GM23338 (cell line): ENCODE results near the gene FAT1. TPM values are rescaled to one million over a fixed set of nuclear protein-coding genes. Genes with fewer than 3 reads are reported as not detected.

Experiments used
- ATAC-seq: fragments of 200-7000 bp; cut with Tn5 transposase; 3 replicates; pipeline ENCODE4 v1.9.1; 2020
- DNase-seq: peaks from one replicate; pipeline ENCODE4 v3.0.0-alpha.2; 2015; ENCODE audit warnings: low spot score
- H2AFZ ChIP-seq: fragments of 200-600 bp; sonication (generic); 2 replicates; pipeline ENCODE4 v1.8.0; 2016; ENCODE audit warnings: antibody characterized with exemption, mild to moderate bottlenecking, moderate library complexity
- H3F3A ChIP-seq: fragments of 200-600 bp; sonication (generic); replicated peaks from 2 replicates; pipeline ENCODE4 v1.8.0; 2017; ENCODE audit warnings: antibody characterized with exemption, mixed run types, low read depth
- H3K27ac ChIP-seq: fragments of 200-600 bp; sonication (generic); 2 replicates; pipeline ENCODE4 v1.6.1; 2016; ENCODE audit warnings: low read depth
- H3K27me3 ChIP-seq: fragments of 200-600 bp; sonication (generic); 2 replicates; pipeline ENCODE4 v1.8.0; 2016; ENCODE audit warnings: mild to moderate bottlenecking, mixed run types, moderate library complexity; ENCODE audit not compliant: insufficient read depth
- H3K36me3 ChIP-seq: fragments of 200-600 bp; sonication (generic); 2 replicates; pipeline ENCODE4 v1.8.0; 2016; ENCODE audit warnings: mild to moderate bottlenecking; ENCODE audit not compliant: insufficient read depth
- H3K4me1 ChIP-seq: fragments of 200-600 bp; sonication (generic); 2 replicates; pipeline ENCODE4 v1.8.0; 2016; ENCODE audit warnings: mild to moderate bottlenecking, moderate library complexity; ENCODE audit not compliant: insufficient read depth
- H3K4me2 ChIP-seq: fragments of 200-600 bp; sonication (generic); 2 replicates; pipeline ENCODE4 v1.7.1; 2017; ENCODE audit warnings: mixed run types
- H3K4me3 ChIP-seq: fragments of 200-600 bp; sonication (generic); 2 replicates; pipeline ENCODE4 v1.6.1; 2016; ENCODE audit warnings: mixed run types
- H3K79me2 ChIP-seq: fragments of 200-600 bp; sonication (generic); replicated peaks from 2 replicates; pipeline ENCODE4 v1.8.0; 2017; ENCODE audit warnings: mild to moderate bottlenecking; ENCODE audit not compliant: insufficient read depth
- H3K9me2 ChIP-seq: fragments of 200-600 bp; sonication (generic); 2 replicates; pipeline ENCODE4 v1.8.0; 2017; ENCODE audit not compliant: insufficient read depth
- H4K20me1 ChIP-seq: fragments of 200-600 bp; sonication (generic); replicated peaks from 2 replicates; pipeline ENCODE4 v1.8.0; 2017; ENCODE audit warnings: mild to moderate bottlenecking; ENCODE audit not compliant: insufficient read depth
- H3K27ac Mint-ChIP-seq: 2 replicates; pipeline ENCODE4 v1.8.0; 2020; ENCODE audit warnings: inconsistent platforms, mild to moderate bottlenecking, moderate library complexity, mixed read lengths
- H3K27me3 Mint-ChIP-seq: 3 replicates; pipeline ENCODE4 v1.8.0; 2022; ENCODE audit warnings: low read depth, mild to moderate bottlenecking, moderate library complexity, mixed read lengths, inconsistent platforms; ENCODE audit not compliant: insufficient read depth, poor library complexity
- H3K36me3 Mint-ChIP-seq: 3 replicates; pipeline ENCODE4 v1.8.0; 2021; ENCODE audit warnings: low read depth, mild to moderate bottlenecking, inconsistent platforms, moderate library complexity, mixed read lengths
- H3K4me1 Mint-ChIP-seq: 3 replicates; pipeline ENCODE4 v1.8.0; 2020; ENCODE audit warnings: mild to moderate bottlenecking, inconsistent platforms, mixed read lengths
- H3K4me3 Mint-ChIP-seq: 3 replicates; pipeline ENCODE4 v1.8.0; 2021; ENCODE audit warnings: moderate library complexity, mild to moderate bottlenecking, inconsistent platforms, mixed read lengths
- H3K9me3 Mint-ChIP-seq: 3 replicates; pipeline ENCODE4 v1.8.0; 2020; ENCODE audit warnings: moderate library complexity, mild to moderate bottlenecking, inconsistent platforms, mixed read lengths
- CREB1 ChIP-seq: fragments of 250-450 bp; sonication (Bioruptor Pico); IDR thresholded peaks from 2 replicates; pipeline ENCODE4 v1.5.0; 2020; ENCODE audit warnings: low read depth, mild to moderate bottlenecking, moderate library complexity
- ETS1 ChIP-seq: IDR thresholded peaks from 2 replicates; pipeline ENCODE4 v1.6.1; 2016; ENCODE audit warnings: antibody characterized with exemption
- EZH2 ChIP-seq: fragments of 200-600 bp; sonication (generic); IDR thresholded peaks from one replicate; pipeline ENCODE4 v1.8.0; 2017; ENCODE audit warnings: antibody characterized with exemption, mild to moderate bottlenecking, low read depth; ENCODE audit not compliant: unreplicated experiment
- EZH2phosphoT487 ChIP-seq: fragments of 200-600 bp; sonication (generic); IDR thresholded peaks from one replicate; pipeline ENCODE4 v1.8.1; 2018; ENCODE audit warnings: antibody characterized with exemption; ENCODE audit not compliant: unreplicated experiment
- NANOG ChIP-seq: IDR thresholded peaks from 2 replicates; pipeline ENCODE4 v1.6.1; 2016; ENCODE audit warnings: antibody characterized with exemption, borderline replicate concordance
- REST ChIP-seq: IDR thresholded peaks from one replicate; pipeline ENCODE4 v1.6.1; 2018; ENCODE audit warnings: antibody characterized with exemption; ENCODE audit not compliant: unreplicated experiment
- ZNF114 ChIP-seq: fragments of 250-450 bp; sonication (Bioruptor Pico); IDR thresholded peaks from 2 replicates; pipeline ENCODE4 v1.5.0; 2020; ENCODE audit warnings: mild to moderate bottlenecking, moderate library complexity
- ZNF331 ChIP-seq: fragments of 250-450 bp; sonication (Bioruptor Pico); IDR thresholded peaks from 2 replicates; pipeline ENCODE4 v1.5.0; 2020; ENCODE audit warnings: low read depth, mild to moderate bottlenecking, moderate library complexity
- polyA plus RNA-seq: library from polyadenylated mRNA; unstranded; fragments of >200 nt; fragmentation: Nextera tagmentation; extraction: Ambion mirVana; gene quantifications from 2 replicates; pipeline ENCODE4 v1.2.1, GENCODE V29; 2016
- total RNA-seq: library from RNA; depleted of rRNA; stranded (reverse); fragments of >200 nt; shearing (Covaris generic); gene quantifications from 2 replicates; pipeline ENCODE4 v1.2.3, GENCODE V29; 2014
- TF ChIP-seq, protein P1 (sequence below), 2 experiments: fragments of 200-600 bp in 1 of 2; sonication (generic) in 1 of 2; conservative IDR thresholded peaks; 2 replicates each; pipeline versions ENCODE4 v1.5.1 to v1.6.1; 2016 to 2017; ENCODE audit warnings: antibody characterized with exemption in 2 of 2, low read depth in 2 of 2, mild to moderate bottlenecking in 2 of 2, moderate library complexity in 1 of 2

The FAT1 gene
- total and polyA plus RNA-seq, 2 experiments from 2014 or later: 37.6 to 137 TPM

GRCh38 chr4:186758929-186759682 is 35.5 kb upstream of the FAT1 start (continued):
- no peak for TF ChIP-seq REST

GRCh38 chr4:186757696-186758355 is 34.2 kb upstream of the FAT1 start:
- H3F3A ChIP-seq: no peaks in the 10 kb centered on the region
- H3K4me3 ChIP-seq: no peak overlapping the region
- no peaks in the 10 kb centered on the region for H4K20me1 ChIP-seq
- H3K27me3 ChIP-seq: no peaks in the 10 kb centered on the region
- Mint-ChIP-seq H3K27ac (no peak overlapping the region), H3K9me3 (no peaks in the 10 kb centered on the region; the same call in 2 of the 3 replicates), H3K27me3 (peaks cover 4% of the 10 kb centered on the region), H3K4me3 (no peak overlapping the region), H3K36me3 (no peaks in the 10 kb centered on the region), H3K4me1 (peaks cover 4% of the 10 kb centered on the region; the same call in 2 of the 3 replicates)
- no peaks in the 10 kb centered on the region for H3K9me2 ChIP-seq
- no peak for DNase-seq
- H3K36me3 ChIP-seq: no peaks in the 10 kb centered on the region
- no peak overlapping the region for H2AFZ ChIP-seq
- 0 out of 2 replicates have a peak, but pooled peaks cover 7% of the 10 kb centered on the region for H3K4me1 ChIP-seq
- no peak overlapping the region for H3K4me2 ChIP-seq
- no peaks in the 10 kb centered on the region for H3K79me2 ChIP-seq
- no peak for ATAC-seq
- no peak overlapping the region for H3K27ac ChIP-seq
- TF ChIP-seq ZNF331 (CRISPR knock-in tag) (no peak), EZH2 (no peak), ZNF114 (CRISPR knock-in tag) (no peak), NANOG (no peak), REST (no peak), ETS1 (no peak), CREB1 (no peak), EZH2phosphoT487 (no peak)
- TF ChIP-seq, protein P1, sequence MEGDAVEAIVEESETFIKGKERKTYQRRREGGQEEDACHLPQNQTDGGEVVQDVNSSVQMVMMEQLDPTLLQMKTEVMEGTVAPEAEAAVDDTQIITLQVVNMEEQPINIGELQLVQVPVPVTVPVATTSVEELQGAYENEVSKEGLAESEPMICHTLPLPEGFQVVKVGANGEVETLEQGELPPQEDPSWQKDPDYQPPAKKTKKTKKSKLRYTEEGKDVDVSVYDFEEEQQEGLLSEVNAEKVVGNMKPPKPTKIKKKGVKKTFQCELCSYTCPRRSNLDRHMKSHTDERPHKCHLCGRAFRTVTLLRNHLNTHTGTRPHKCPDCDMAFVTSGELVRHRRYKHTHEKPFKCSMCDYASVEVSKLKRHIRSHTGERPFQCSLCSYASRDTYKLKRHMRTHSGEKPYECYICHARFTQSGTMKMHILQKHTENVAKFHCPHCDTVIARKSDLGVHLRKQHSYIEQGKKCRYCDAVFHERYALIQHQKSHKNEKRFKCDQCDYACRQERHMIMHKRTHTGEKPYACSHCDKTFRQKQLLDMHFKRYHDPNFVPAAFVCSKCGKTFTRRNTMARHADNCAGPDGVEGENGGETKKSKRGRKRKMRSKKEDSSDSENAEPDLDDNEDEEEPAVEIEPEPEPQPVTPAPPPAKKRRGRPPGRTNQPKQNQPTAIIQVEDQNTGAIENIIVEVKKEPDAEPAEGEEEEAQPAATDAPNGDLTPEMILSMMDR (conservative IDR thresholded peaks at IDR 0.05; ENCODE audit: low read depth in 2 of 2): no peak
